GM12873 (cell line): Measurements from ENCODE around the gene SPAG16.

Source experiments
- CTCF ChIP-seq: IDR thresholded peaks from 2 replicates; pipeline ENCODE4 v1.5.1; 2012; ENCODE audit warnings: low read depth, mild to moderate bottlenecking, moderate library complexity, low read length, control low read depth; ENCODE audit not compliant: insufficient read depth; ENCODE audit errors: missing control alignments

Gene SPAG16

GRCh38 chr2:214052235-214052634 is 768.0 kb downstream of the SPAG16 start:
- TF ChIP-seq CTCF, result no peak

- no peak for TF ChIP-seq CTCF
Measured at GRCh38 chr2:214057986-214058385, 773.7 kb downstream of the SPAG16 start.

GRCh38 chr2:214064471-214064870 is 780.2 kb downstream of the SPAG16 start:
- TF ChIP-seq CTCF, result no peak

GRCh38 chr2:214066862-214067261 is 782.6 kb downstream of the SPAG16 start:
- no peak for TF ChIP-seq CTCF

GRCh38 chr2:214069254-214069653 is 785.0 kb downstream of the SPAG16 start:
- no peak for TF ChIP-seq CTCF

- TF ChIP-seq CTCF, result no peak
Measured at GRCh38 chr2:214075456-214075855, 791.2 kb downstream of the SPAG16 start.

GRCh38 chr2:214076527-214076926 is 792.3 kb downstream of the SPAG16 start:
- TF ChIP-seq CTCF, result no peak

GRCh38 chr2:214077727-214078126 is 793.5 kb downstream of the SPAG16 start:
- TF ChIP-seq CTCF, result no peak
